ENCODE measurements around the gene FGF1. TPM values are rescaled to one million over a fixed set of nuclear protein-coding genes. Genes with fewer than 3 reads are reported as not detected.

FGF1 gene
- total RNA-seq, 1 experiment from 2014 or later = 3.2 TPM

DNA sequence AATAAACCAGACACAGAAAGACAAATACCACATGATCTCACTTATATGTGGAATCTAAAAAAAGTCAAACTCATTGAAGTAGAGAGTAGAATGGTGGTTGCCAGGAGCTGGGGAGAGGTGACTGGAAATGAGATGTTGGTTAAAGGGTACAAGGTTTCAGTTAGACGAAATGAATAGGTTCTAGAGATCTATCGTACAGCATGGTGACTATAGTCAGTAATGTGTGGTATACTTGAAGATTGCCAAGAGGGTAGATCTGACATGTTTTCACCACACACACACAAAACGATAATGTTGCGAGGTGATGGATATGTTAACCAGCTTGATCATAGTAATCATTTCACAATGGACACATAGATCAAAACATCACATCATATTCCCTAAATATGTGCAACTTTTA is 46.4 kb downstream of the FGF1 start:
- Histone ChIP-seq H2AK5ac (ENCODE audit: insufficient read length, low read length) (no peak overlapping the region), H3K18ac (ENCODE audit: insufficient read length, low read depth, low read length) (no peak overlapping the region), H2BK15ac (ENCODE audit: low read depth, low read length) (no peak overlapping the region), H2BK5ac (ENCODE audit: insufficient read length, low read length) (no peak overlapping the region), H2BK12ac (ENCODE audit: insufficient read length, low read depth, low read length) (no peak overlapping the region), H4K8ac (replicated peaks; ENCODE audit: insufficient read length, low read depth, low read length) (no peak overlapping the region), H3K79me2 (ENCODE audit: insufficient read depth, low read length) (0 out of 2 replicates have a peak, but pooled peaks cover 2% of the 10 kb centered on the region), H3K9ac (ENCODE audit: extremely low read depth, insufficient read length, low read length) (no peak overlapping the region), H3K4me1 (ENCODE audit: insufficient read depth, low read length) (peaks cover 2% of the 10 kb centered on the region; the same call in 1 of the 2 replicates), H3K4ac (ENCODE audit: low read depth, low read length) (no peak overlapping the region), H4K5ac (ENCODE audit: insufficient read length, low read depth, low read length) (no peak overlapping the region), H4K20me1 (ENCODE audit: control insufficient read depth, insufficient read depth, insufficient read length) (no peaks in the 10 kb centered on the region), H3K27me3 (ENCODE audit: insufficient read depth, low read length) (no peaks in the 10 kb centered on the region), H3K27ac (ENCODE audit: insufficient read length, low read depth, low read length) (no peak overlapping the region), H3K4me2 (ENCODE audit: insufficient read depth, insufficient read length, low read length) (no peak overlapping the region), H3K56ac (ENCODE audit: insufficient read length, low read depth, low read length) (no peak overlapping the region), H3K23me2 (ENCODE audit: insufficient read length, low read depth, low read length, poor library complexity, severe bottlenecking) (no peaks in the 10 kb centered on the region), H3K14ac (ENCODE audit: insufficient read depth, low read length) (no peak overlapping the region), H3K23ac (ENCODE audit: insufficient read length, low read depth, low read length) (no peak overlapping the region), H3K79me1 (ENCODE audit: insufficient read depth, low read depth, low read length, poor library complexity, severe bottlenecking) (no peaks in the 10 kb centered on the region), H2AFZ (ENCODE audit: low read length) (no peak overlapping the region), H3K9me3 (ENCODE audit: control insufficient read depth, low read depth, low read length) (no peaks in the 10 kb centered on the region), H2BK120ac (ENCODE audit: low read depth, low read length, poor library complexity, severe bottlenecking) (no peak overlapping the region), H3T11ph (ENCODE audit: low read length) (no peak overlapping the region), H4K91ac (ENCODE audit: insufficient read length, low read depth, low read length) (no peak overlapping the region), H2BK20ac (ENCODE audit: low read depth, low read length, poor library complexity, severe bottlenecking) (no peak overlapping the region)
- no peak overlapping the region for H3K4me3 Mint-ChIP-seq
- H3K9me3 Mint-ChIP-seq = no peaks in the 10 kb centered on the region
- WGBS (ENCODE audit: extremely low coverage, insufficient read length, low lambda C conversion rate) = no CpG with 5 or more reads among the region's 4 CpGs
- TF ChIP-seq, protein P1, sequence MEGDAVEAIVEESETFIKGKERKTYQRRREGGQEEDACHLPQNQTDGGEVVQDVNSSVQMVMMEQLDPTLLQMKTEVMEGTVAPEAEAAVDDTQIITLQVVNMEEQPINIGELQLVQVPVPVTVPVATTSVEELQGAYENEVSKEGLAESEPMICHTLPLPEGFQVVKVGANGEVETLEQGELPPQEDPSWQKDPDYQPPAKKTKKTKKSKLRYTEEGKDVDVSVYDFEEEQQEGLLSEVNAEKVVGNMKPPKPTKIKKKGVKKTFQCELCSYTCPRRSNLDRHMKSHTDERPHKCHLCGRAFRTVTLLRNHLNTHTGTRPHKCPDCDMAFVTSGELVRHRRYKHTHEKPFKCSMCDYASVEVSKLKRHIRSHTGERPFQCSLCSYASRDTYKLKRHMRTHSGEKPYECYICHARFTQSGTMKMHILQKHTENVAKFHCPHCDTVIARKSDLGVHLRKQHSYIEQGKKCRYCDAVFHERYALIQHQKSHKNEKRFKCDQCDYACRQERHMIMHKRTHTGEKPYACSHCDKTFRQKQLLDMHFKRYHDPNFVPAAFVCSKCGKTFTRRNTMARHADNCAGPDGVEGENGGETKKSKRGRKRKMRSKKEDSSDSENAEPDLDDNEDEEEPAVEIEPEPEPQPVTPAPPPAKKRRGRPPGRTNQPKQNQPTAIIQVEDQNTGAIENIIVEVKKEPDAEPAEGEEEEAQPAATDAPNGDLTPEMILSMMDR (conservative IDR thresholded peaks at IDR 0.05) = no peak
- no peak for DNase-seq
- H3K36me3 Mint-ChIP-seq (ENCODE audit: insufficient read depth in 1 of 3, low read depth in 3 of 3) = no peaks in the 10 kb centered on the region; a peak in 1 of 7 replicates
- H3K27ac Mint-ChIP-seq = no peak overlapping the region
- H3K4me1 Mint-ChIP-seq = peaks cover 22 to 29% of the 10 kb centered on the region in 2 experiments
- H3K27me3 Mint-ChIP-seq (ENCODE audit: low read depth) = no peaks in the 10 kb centered on the region
